ENCODE measurements around the gene FAM3D. TPM values are rescaled to one million over a fixed set of nuclear protein-coding genes. Genes with fewer than 3 reads are reported as not detected.

FAM3D gene
- total RNA-seq, 1 experiment from 2014 or later: not detected

DNA sequence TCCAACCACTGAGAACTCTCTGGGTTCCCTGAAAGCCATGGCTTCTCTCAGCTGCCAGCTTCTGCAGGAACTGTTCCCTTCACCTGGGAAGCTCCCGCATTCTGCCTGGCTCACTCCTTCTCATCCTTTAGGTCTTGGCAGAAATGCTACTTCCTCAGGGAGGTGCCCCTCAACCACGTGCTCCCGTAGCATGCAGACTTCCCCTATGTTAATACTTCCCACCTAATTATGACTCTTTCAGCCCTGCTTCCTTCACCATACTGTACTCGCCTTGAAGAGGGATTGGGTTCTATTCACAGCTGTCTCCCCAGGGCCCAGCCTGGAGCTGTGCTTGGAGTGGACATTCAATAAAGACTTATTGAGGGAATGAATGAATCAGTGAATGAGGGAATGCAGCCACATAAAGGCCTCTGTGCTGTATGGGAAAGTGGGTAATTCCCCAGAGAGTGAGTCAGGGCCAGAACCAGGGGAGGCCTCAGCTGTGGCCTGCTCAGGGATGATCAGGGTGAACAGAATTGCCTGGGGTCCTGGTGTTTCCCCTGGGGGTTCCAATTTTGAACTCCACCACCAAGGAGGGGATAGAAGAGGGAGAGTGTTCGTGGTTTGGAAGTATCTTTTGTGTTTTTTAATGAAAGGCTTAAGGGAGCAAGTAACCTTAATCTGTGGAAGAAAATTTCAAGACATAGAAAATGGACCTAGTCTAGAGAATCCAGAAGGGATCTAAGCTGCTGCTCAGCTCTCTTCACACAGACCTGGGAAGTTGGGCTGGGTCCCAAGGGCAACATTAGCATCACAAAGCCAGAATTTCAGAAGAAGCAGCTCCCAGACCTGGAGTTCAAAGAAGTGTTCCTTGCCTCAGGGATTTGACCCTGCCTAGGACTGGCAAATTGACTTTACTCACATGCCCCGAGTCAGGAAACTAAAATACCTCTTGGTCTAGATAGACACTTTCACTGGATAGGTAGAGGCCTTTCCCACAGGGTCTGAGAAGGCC, 74.8 kb downstream of the FAM3D start:
- H3K36me3 ChIP-seq (ENCODE audit: control insufficient read depth, insufficient read depth, low read length): no peaks in the 10 kb centered on the region
- ChIA-PET POLR2A (no interaction called here), CTCF (interaction anchor here (0.6 kb wide), 2 partner anchors 24 to 36 kb away, joined by 5 to 6 read pairs; no protein-coding TSS in a partner anchor)
- TF ChIP-seq, protein P1, sequence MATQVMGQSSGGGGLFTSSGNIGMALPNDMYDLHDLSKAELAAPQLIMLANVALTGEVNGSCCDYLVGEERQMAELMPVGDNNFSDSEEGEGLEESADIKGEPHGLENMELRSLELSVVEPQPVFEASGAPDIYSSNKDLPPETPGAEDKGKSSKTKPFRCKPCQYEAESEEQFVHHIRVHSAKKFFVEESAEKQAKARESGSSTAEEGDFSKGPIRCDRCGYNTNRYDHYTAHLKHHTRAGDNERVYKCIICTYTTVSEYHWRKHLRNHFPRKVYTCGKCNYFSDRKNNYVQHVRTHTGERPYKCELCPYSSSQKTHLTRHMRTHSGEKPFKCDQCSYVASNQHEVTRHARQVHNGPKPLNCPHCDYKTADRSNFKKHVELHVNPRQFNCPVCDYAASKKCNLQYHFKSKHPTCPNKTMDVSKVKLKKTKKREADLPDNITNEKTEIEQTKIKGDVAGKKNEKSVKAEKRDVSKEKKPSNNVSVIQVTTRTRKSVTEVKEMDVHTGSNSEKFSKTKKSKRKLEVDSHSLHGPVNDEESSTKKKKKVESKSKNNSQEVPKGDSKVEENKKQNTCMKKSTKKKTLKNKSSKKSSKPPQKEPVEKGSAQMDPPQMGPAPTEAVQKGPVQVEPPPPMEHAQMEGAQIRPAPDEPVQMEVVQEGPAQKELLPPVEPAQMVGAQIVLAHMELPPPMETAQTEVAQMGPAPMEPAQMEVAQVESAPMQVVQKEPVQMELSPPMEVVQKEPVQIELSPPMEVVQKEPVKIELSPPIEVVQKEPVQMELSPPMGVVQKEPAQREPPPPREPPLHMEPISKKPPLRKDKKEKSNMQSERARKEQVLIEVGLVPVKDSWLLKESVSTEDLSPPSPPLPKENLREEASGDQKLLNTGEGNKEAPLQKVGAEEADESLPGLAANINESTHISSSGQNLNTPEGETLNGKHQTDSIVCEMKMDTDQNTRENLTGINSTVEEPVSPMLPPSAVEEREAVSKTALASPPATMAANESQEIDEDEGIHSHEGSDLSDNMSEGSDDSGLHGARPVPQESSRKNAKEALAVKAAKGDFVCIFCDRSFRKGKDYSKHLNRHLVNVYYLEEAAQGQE (IDR thresholded peaks at IDR 0.05; ENCODE audit: insufficient read depth in 1 of 2, low read depth in 2 of 2, low read length in 1 of 2): no peak
- TF ChIP-seq TCF7L2 (IDR thresholded peaks at IDR 0.05; ENCODE audit: low read depth, low read length): no peak
- TF ChIP-seq, protein P2, sequence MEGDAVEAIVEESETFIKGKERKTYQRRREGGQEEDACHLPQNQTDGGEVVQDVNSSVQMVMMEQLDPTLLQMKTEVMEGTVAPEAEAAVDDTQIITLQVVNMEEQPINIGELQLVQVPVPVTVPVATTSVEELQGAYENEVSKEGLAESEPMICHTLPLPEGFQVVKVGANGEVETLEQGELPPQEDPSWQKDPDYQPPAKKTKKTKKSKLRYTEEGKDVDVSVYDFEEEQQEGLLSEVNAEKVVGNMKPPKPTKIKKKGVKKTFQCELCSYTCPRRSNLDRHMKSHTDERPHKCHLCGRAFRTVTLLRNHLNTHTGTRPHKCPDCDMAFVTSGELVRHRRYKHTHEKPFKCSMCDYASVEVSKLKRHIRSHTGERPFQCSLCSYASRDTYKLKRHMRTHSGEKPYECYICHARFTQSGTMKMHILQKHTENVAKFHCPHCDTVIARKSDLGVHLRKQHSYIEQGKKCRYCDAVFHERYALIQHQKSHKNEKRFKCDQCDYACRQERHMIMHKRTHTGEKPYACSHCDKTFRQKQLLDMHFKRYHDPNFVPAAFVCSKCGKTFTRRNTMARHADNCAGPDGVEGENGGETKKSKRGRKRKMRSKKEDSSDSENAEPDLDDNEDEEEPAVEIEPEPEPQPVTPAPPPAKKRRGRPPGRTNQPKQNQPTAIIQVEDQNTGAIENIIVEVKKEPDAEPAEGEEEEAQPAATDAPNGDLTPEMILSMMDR (IDR thresholded peaks at IDR 0.05): no peak
- TF ChIP-seq SIN3A (IDR thresholded peaks at IDR 0.05; ENCODE audit: borderline replicate concordance, insufficient read depth, low read depth, low read length): no peak
- no peak for TF ChIP-seq POLR2AphosphoS5 (IDR thresholded peaks at IDR 0.05; ENCODE audit: low read depth, low read length)
- no peaks in the 10 kb centered on the region for H3K27me3 ChIP-seq (ENCODE audit: control insufficient read depth, insufficient read depth, low read length)
- ATAC-seq: no peak
- DNase-seq (ENCODE audit: low read depth, low spot score): no peak
- H3K4me3 ChIP-seq (ENCODE audit: low read depth in 2 of 2, low read length in 2 of 2): no peak overlapping the region
- BruUV-seq (replicated peaks): no TSS peak
- H3K9me3 ChIP-seq (ENCODE audit: control insufficient read depth, insufficient read depth, low read depth, low read length): no peaks in the 10 kb centered on the region
- in situ Hi-C loops (cut with HindIII; ENCODE audit: low pct_unique_long_range_greater_than_20kb, low sequenced_read_pairs): no loop called here
- no peak overlapping the region for H3K27ac ChIP-seq (ENCODE audit: low read length)
- intact Hi-C loops (cut with micrococcal nuclease; ENCODE audit: unreplicated experiment): no loop called here
- H3K4me1 ChIP-seq (ENCODE audit: control insufficient read depth, insufficient read depth, low read length): no peaks in the 10 kb centered on the region

DNA sequence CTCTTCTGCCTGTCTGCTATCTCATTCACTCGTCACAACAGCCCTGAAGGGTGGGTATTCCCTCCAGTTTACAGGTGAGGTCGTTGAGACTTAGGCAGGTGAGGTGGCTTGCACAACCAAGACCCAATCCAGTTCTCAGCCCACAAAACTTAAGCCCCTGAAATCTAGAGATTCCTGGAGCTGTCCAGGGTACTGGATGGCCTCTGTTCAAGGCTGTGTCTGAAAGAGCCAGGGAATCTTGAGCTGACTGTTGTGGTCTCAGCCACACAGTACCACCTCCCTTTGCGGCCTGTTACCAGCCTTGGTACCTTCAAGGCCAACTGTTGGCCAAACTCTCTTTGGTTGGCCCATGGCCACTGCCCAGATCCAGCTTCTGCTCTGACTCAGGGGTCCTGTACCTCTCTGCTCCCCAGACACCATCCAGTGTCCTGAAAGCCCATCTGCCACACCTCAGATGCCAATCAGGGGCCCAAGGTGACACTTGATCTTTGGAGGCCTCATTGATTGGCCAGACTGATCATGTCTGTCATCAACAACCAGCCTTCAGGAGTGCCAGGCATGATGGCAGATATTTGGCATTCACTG, 78.5 kb downstream of the FAM3D start:
- Histone ChIP-seq H3K36me3 (ENCODE audit: control insufficient read depth, insufficient read depth, low read length) (no peaks in the 10 kb centered on the region), H3K27me3 (ENCODE audit: control insufficient read depth, insufficient read depth, low read length) (no peaks in the 10 kb centered on the region), H3K27ac (ENCODE audit: low read length) (no peak overlapping the region), H3K4me3 (ENCODE audit: low read depth in 2 of 2, low read length in 2 of 2) (no peak overlapping the region), H3K4me1 (ENCODE audit: control insufficient read depth, insufficient read depth, low read length) (peaks cover 10% of the 10 kb centered on the region; the same call in 1 of the 2 replicates), H3K9me3 (ENCODE audit: control insufficient read depth, insufficient read depth, low read depth, low read length) (no peaks in the 10 kb centered on the region)
- no peak for DNase-seq (ENCODE audit: low read depth, low spot score)
- intact Hi-C loops (cut with micrococcal nuclease; ENCODE audit: unreplicated experiment): loop anchor here (5.0 kb wide), 1 partner anchor 39 kb away; no protein-coding TSS in a partner anchor
- ChIA-PET POLR2A (no interaction called here), CTCF (no interaction called here)
- no peak for ATAC-seq
- TF ChIP-seq, protein P1 (IDR thresholded peaks at IDR 0.05; ENCODE audit: insufficient read depth in 1 of 2, low read depth in 2 of 2, low read length in 1 of 2): peak; percentile 91 to 92
- no peak for TF ChIP-seq SIN3A (IDR thresholded peaks at IDR 0.05; ENCODE audit: borderline replicate concordance, insufficient read depth, low read depth, low read length)
- BruUV-seq (replicated peaks): no TSS peak
- in situ Hi-C loops (cut with HindIII; ENCODE audit: low pct_unique_long_range_greater_than_20kb, low sequenced_read_pairs): no loop called here

All from Panc1 (cell line).